ENCODE results near the gene HTT. TPM values are rescaled to one million over a fixed set of nuclear protein-coding genes. Genes with fewer than 3 reads are reported as not detected.

The HTT gene
- total RNA-seq, 6 experiments from 2014 or later: 38.1 to 52.0 (median 47.8) TPM

- Mint-ChIP-seq H3K9me3 (no peaks in the 10 kb centered on the region), H3K4me3 (peak overlapping the region; percentile 48), H3K4me1 (ENCODE audit: low read depth) (peaks cover 29% of the 10 kb centered on the region), H3K27me3 (ENCODE audit: insufficient read depth) (peaks cover 25% of the 10 kb centered on the region), H3K27ac (no peak overlapping the region), H3K36me3 (ENCODE audit: low read depth) (no peaks in the 10 kb centered on the region)
- TF ChIP-seq CTCF (IDR thresholded peaks at IDR 0.05): no peak
- DNase-seq: no peak
These were observed 36.5 kb upstream of the HTT start for GRCh38 chr4:3037957-3038461.

- DNase-seq: no peak
- Mint-ChIP-seq H3K27me3 (ENCODE audit: insufficient read depth) (peaks cover 22% of the 10 kb centered on the region), H3K9me3 (no peaks in the 10 kb centered on the region), H3K27ac (no peak overlapping the region), H3K4me1 (ENCODE audit: low read depth) (peaks cover 29% of the 10 kb centered on the region), H3K36me3 (ENCODE audit: low read depth) (no peaks in the 10 kb centered on the region), H3K4me3 (no peak overlapping the region)
- TF ChIP-seq CTCF (IDR thresholded peaks at IDR 0.05): no peak
These were observed 34.6 kb upstream of the HTT start for GRCh38 chr4:3039706-3040366.

GRCh38 chr4:3040452-3041191 lies 33.9 kb upstream of the HTT start:
- no peak overlapping the region for H3K4me3 Mint-ChIP-seq
- no peak overlapping the region for H3K27ac Mint-ChIP-seq
- peaks cover 36% of the 10 kb centered on the region for H3K4me1 Mint-ChIP-seq (ENCODE audit: low read depth)
- H3K36me3 Mint-ChIP-seq (ENCODE audit: low read depth): no peaks in the 10 kb centered on the region
- DNase-seq: no peak
- TF ChIP-seq CTCF (IDR thresholded peaks at IDR 0.05): no peak
- H3K27me3 Mint-ChIP-seq (ENCODE audit: insufficient read depth): peaks cover 24% of the 10 kb centered on the region
- H3K9me3 Mint-ChIP-seq: no peaks in the 10 kb centered on the region

- no peak for TF ChIP-seq CTCF (IDR thresholded peaks at IDR 0.05)
- Mint-ChIP-seq H3K27ac (peak overlapping the region; percentile 73), H3K4me1 (ENCODE audit: low read depth) (peaks cover 40% of the 10 kb centered on the region), H3K36me3 (ENCODE audit: low read depth) (no peaks in the 10 kb centered on the region), H3K27me3 (ENCODE audit: insufficient read depth) (peaks cover 18% of the 10 kb centered on the region), H3K4me3 (peak overlapping the region; percentile 83), H3K9me3 (no peaks in the 10 kb centered on the region)
- peak; percentile 70 for DNase-seq
These were observed 33.0 kb upstream of the HTT start for GRCh38 chr4:3041192-3042142.

GRCh38 chr4:3042226-3042625 lies 32.3 kb upstream of the HTT start:
- Mint-ChIP-seq H3K27ac (peak overlapping the region; percentile 73), H3K9me3 (no peaks in the 10 kb centered on the region), H3K27me3 (ENCODE audit: insufficient read depth) (peaks cover 12% of the 10 kb centered on the region), H3K4me3 (peak overlapping the region; percentile 83), H3K36me3 (ENCODE audit: low read depth) (no peaks in the 10 kb centered on the region), H3K4me1 (ENCODE audit: low read depth) (peaks cover 34% of the 10 kb centered on the region)
- no peak for DNase-seq
- no peak for TF ChIP-seq CTCF (IDR thresholded peaks at IDR 0.05)
